ENCODE data around the gene SEPTIN7. TPM values are rescaled to one million over a fixed set of nuclear protein-coding genes. Genes with fewer than 3 reads are reported as not detected.

SEPTIN7 gene
- total RNA-seq, 2 experiments from 2014 or later: 158 to 178 TPM

DNA sequence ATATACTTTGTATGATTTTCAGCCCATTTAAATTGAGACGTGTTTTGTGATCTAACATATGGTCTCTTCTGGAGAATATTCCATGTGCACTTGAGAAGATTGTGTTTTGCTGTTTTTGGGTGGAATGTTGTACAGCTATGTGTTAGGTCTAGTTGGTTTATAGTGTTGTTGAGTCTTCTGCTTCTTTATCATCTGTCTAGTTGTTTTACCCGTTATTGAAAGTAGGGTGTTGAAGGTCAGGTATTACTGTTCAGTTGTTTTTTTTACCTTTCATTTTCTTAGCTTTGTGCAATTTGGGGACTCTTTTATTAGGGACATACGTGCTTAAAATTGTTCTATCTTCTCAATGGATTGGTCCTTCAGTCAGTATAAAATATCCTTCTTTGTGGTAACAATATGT, 18.5 kb downstream of the SEPTIN7 start:
- Mint-ChIP-seq H3K4me3 (no peak overlapping the region), H3K36me3 (ENCODE audit: low read depth) (peaks cover 34% of the 10 kb centered on the region), H3K4me1 (ENCODE audit: low read depth) (peaks cover 65% of the 10 kb centered on the region), H3K9me3 (peaks cover 16% of the 10 kb centered on the region), H3K27ac (no peak overlapping the region), H3K27me3 (ENCODE audit: low read depth) (no peaks in the 10 kb centered on the region)
- CTCF ChIA-PET: interaction anchor here (2.7 kb wide), 1 partner anchor 16 kb away, joined by 15 read pairs; no protein-coding TSS in a partner anchor
- no peak for DNase-seq
- intact Hi-C loops (cut with micrococcal nuclease): no loop called here

DNA sequence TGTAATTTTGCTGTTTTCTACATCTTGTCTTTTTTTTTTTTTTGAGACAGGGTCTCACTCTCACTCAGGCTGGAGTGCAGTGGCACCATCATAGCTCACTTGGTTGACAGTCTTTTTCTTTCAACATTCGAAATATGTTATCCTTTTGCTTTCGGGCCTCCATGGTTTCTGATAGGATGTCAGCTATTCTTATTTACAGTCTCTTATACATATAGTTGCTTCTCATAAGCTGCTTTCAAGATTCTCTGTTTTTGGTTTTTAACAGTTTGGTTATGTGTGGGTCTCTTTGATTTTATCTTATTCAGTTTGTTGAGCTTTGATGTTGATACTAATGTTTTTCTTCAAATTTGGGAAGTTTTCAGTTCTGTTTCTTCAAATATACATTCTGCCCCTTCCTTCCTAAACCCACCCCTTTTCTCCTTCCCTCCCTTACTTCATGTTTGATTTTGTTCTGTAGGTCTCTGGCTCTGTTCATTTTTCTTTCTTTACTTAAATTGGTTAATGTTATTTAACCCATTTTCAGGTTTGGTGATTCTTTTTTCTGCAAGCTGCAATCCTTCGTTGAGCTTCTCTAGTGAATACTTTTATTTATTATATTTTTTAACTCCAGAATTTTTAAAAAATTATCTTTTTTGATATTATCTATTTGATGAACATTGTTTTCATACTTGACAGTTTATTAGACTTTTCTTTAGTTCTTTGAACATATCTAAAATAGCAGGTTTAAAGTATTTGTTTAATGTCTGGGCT, 19.3 kb downstream of the SEPTIN7 start:
- no peak overlapping the region for H3K27ac Mint-ChIP-seq
- CTCF ChIA-PET: interaction anchor here (0.7 to 2.7 kb wide), 2 partner anchors 17 to 111 kb away, joined by 4 to 15 read pairs; no protein-coding TSS in a partner anchor

DNA sequence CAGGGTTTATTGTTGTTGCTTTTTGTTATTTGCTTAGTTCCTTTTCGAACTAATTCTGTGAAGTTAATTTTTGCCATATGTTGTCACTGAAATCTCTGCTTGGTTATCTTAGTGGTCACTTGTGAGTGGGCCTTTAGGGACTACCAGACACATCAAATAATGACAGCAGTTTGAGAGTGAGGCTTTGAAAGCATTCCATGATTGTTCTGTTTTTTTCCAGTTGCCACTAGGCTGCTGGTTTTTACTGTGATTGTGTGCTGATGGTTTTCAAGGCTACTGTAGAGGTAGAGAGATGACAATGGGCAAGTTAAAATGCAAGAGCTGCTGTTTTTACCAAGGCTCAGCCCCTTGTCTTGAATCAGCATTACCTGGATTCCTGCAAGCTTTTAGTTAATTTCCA, 20.0 kb downstream of the SEPTIN7 start:
- CTCF ChIA-PET: interaction anchor here (2.7 kb wide), 1 partner anchor 18 kb away, joined by 15 read pairs; no protein-coding TSS in a partner anchor
- Mint-ChIP-seq H3K27me3 (ENCODE audit: low read depth) (no peaks in the 10 kb centered on the region), H3K4me1 (ENCODE audit: low read depth) (peaks cover 57% of the 10 kb centered on the region), H3K27ac (no peak overlapping the region), H3K36me3 (ENCODE audit: low read depth) (peaks cover 24% of the 10 kb centered on the region), H3K4me3 (no peak overlapping the region), H3K9me3 (peaks cover 14% of the 10 kb centered on the region)
- DNase-seq: no peak
- intact Hi-C loops (cut with micrococcal nuclease): no loop called here

More for the DNA sequence above, 19.3 kb downstream of the SEPTIN7 start:
- Mint-ChIP-seq H3K4me1 (ENCODE audit: low read depth) (peaks cover 62% of the 10 kb centered on the region), H3K4me3 (no peak overlapping the region), H3K9me3 (peaks cover 14% of the 10 kb centered on the region), H3K27me3 (ENCODE audit: low read depth) (no peaks in the 10 kb centered on the region), H3K36me3 (ENCODE audit: low read depth) (peaks cover 29% of the 10 kb centered on the region)
- no peak for DNase-seq
- intact Hi-C loops (cut with micrococcal nuclease): no loop called here

DNA sequence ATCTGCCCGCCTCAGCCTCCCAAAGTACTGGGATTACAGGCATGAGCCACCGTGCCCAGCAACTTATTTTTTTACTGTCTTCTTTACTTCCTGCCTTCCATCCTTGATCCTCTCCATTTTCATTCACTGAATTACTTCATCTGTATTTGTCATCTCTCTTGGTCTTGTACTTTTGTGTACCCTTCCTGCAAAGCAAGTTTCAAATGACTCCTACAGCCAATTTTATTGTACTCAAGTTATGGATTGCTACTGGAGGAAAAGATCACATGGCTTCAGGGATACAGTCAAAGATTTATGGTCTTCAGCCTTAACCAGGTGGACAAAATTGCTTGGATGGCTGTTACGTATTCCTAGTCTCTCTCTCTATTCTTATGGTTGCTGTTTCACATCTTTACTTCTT, 22.6 kb downstream of the SEPTIN7 start:
- no peak overlapping the region for H3K4me3 Mint-ChIP-seq
- intact Hi-C loops (cut with micrococcal nuclease): no loop called here
- H3K27me3 Mint-ChIP-seq (ENCODE audit: low read depth): no peaks in the 10 kb centered on the region
- peaks cover 14% of the 10 kb centered on the region for H3K9me3 Mint-ChIP-seq
- no peak for DNase-seq
- H3K36me3 Mint-ChIP-seq (ENCODE audit: low read depth): peaks cover 17% of the 10 kb centered on the region
- H3K27ac Mint-ChIP-seq: no peak overlapping the region
- CTCF ChIA-PET: no interaction called here
- peaks cover 42% of the 10 kb centered on the region for H3K4me1 Mint-ChIP-seq (ENCODE audit: low read depth)

DNA sequence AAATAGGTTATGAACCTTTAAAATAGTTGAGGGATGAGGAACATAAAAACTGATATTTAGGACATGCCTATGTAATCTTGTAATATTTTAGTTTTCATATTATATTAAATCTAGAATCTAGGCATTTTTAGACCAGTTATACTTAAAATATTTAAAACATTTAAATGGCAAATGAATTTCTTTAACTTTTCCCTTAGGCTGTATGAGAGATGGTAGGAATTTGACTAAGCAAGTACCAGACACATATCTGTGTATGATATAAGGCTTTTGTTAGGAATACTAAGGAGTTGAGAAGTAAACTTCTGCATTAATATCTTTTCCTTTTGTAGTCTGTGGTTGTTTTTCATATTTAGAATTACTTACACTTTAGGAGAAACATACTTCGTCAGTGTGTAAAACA, 25.1 kb downstream of the SEPTIN7 start:
- H3K4me3 Mint-ChIP-seq: no peak overlapping the region
- DNase-seq: no peak
- H3K4me1 Mint-ChIP-seq (ENCODE audit: low read depth): peaks cover 39% of the 10 kb centered on the region
- H3K36me3 Mint-ChIP-seq (ENCODE audit: low read depth): peaks cover 8% of the 10 kb centered on the region
- intact Hi-C loops (cut with micrococcal nuclease): loop anchor here (2.0 kb wide), 1 partner anchor 15 kb away; no protein-coding TSS in a partner anchor
- H3K27ac Mint-ChIP-seq: no peak overlapping the region
- no peaks in the 10 kb centered on the region for H3K9me3 Mint-ChIP-seq
- H3K27me3 Mint-ChIP-seq (ENCODE audit: low read depth): no peaks in the 10 kb centered on the region
- CTCF ChIA-PET: no interaction called here

DNA sequence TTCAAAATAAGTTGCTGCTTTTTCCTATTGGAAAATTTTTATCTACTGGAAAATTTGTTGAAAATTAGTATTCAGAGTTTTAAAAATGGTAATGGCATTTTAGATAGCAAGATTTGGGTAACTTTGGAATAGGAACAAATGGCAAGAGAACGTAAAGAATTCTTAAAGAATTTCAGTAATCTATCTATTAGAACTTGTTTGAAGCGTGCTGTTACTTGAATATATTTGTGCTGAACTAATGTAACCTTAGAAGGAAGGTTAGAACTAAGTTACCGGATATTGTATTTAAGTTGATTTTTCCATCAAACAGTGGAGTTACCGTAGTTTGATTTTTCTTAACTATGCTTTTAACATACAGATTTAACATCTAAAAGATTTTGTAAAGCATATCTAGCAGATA, 25.9 kb downstream of the SEPTIN7 start:
- no peaks in the 10 kb centered on the region for H3K9me3 Mint-ChIP-seq
- H3K4me3 Mint-ChIP-seq: no peak overlapping the region
- CTCF ChIA-PET: no interaction called here
- intact Hi-C loops (cut with micrococcal nuclease): no loop called here
- peaks cover 9% of the 10 kb centered on the region for H3K36me3 Mint-ChIP-seq (ENCODE audit: low read depth)
- no peak overlapping the region for H3K27ac Mint-ChIP-seq
- H3K27me3 Mint-ChIP-seq (ENCODE audit: low read depth): no peaks in the 10 kb centered on the region
- H3K4me1 Mint-ChIP-seq (ENCODE audit: low read depth): peaks cover 38% of the 10 kb centered on the region
- no peak for DNase-seq

DNA sequence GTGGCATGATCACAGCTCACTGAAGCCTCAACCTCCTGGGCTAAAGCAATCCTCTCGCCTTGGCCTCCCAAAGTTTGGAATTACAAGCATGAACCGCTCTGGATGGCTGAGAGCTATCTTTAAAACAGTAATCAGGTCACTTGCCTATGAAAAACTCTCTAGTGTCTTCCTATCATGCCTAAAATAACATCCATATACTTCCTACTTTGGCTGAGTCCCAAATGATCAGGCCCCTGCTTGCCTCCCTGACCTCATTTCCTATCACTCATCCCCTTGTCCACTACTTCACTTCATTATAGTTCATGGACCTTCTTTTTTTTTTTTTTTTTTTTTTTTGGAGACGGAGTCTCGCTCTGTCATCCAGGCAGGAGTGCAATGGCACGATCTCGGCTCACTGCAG, 28.0 kb downstream of the SEPTIN7 start:
- H3K27me3 Mint-ChIP-seq (ENCODE audit: low read depth): no peaks in the 10 kb centered on the region
- H3K9me3 Mint-ChIP-seq: no peaks in the 10 kb centered on the region
- CTCF ChIA-PET: no interaction called here
- peaks cover 42% of the 10 kb centered on the region for H3K4me1 Mint-ChIP-seq (ENCODE audit: low read depth)
- intact Hi-C loops (cut with micrococcal nuclease): no loop called here
- no peak for DNase-seq
- H3K27ac Mint-ChIP-seq: no peak overlapping the region
- H3K36me3 Mint-ChIP-seq (ENCODE audit: low read depth): peaks cover 18% of the 10 kb centered on the region
- H3K4me3 Mint-ChIP-seq: no peak overlapping the region

DNA sequence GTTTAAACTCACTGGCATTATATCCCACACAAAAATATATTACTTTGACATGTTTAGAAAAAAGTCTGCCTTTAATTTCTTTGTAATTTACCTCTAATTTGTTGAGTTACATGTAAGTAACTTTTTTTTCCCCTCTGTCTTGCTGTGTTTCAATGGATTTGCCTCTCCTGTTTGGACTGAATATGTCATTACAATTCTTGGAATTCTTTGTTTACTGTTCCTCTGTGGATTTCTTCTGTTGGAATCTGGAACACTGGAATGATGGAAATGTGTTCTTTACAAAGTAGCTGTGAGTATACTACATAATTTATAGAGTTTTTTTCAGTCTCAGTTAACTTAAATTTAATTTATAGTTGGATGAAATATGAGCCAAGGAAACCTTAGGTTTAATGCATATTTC, 30.4 kb downstream of the SEPTIN7 start:
- H3K36me3 Mint-ChIP-seq (ENCODE audit: low read depth): peaks cover 22% of the 10 kb centered on the region
- peaks cover 46% of the 10 kb centered on the region for H3K4me1 Mint-ChIP-seq (ENCODE audit: low read depth)
- H3K9me3 Mint-ChIP-seq: no peaks in the 10 kb centered on the region
- H3K27me3 Mint-ChIP-seq (ENCODE audit: low read depth): no peaks in the 10 kb centered on the region
- intact Hi-C loops (cut with micrococcal nuclease): no loop called here
- H3K27ac Mint-ChIP-seq: no peak overlapping the region
- H3K4me3 Mint-ChIP-seq: no peak overlapping the region
- DNase-seq: no peak
- CTCF ChIA-PET: no interaction called here

DNA sequence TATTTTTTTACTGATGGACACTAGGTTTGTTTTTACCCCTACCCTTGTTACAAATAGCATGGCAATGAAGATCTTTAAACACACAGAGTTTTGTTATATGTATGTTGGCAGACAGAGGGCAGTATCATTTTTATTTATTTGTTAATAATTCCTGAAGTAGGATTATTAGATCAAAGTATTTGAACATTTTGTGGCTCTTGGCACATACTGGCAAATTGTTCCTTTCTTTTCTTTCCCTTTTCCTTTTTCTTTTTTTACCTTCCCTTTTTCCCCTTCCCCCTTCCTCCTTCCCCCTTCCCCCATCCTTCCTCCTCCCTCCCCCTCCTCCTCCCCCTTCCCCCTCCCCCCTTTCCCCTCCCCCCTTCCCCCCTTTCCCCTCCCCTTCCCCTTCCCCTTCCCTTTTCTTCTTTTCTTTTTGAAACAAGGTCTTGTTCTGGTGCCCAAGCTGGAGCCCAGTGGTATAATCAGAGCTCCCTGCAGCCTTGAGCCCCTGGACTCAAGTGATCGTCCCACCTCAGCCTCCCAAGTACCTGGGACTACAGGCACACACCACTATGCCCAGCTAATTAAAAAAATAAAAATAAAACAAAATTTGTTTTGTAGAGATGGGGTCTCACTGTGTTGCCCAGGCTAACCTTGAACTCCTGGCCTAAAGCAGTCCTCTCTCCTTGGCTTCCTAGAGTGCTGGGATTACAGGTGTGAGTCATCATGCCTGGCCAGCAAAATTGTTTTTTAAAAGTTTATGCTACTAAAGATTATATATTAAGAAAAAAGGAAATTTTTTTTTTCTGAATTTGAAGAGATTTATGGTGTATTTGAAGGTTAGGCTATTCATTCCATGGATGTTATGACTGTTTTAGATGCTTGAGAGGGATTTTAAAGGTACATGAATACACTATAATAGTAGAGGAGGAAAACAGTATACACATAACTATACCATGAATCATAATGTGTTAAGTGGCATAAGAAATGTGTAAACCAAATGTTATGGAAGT, 39.3 kb downstream of the SEPTIN7 start:
- Mint-ChIP-seq H3K27me3 (ENCODE audit: low read depth) (no peaks in the 10 kb centered on the region), H3K4me1 (ENCODE audit: low read depth) (peaks cover 39% of the 10 kb centered on the region), H3K4me3 (no peak overlapping the region), H3K27ac (no peak overlapping the region), H3K9me3 (no peaks in the 10 kb centered on the region), H3K36me3 (ENCODE audit: low read depth) (peaks cover 9% of the 10 kb centered on the region)
- CTCF ChIA-PET: no interaction called here
- intact Hi-C loops (cut with micrococcal nuclease): loop anchor here (2.0 to 5.0 kb wide), 2 partner anchors 15 to 38 kb away; partner anchors contain the start of gene SEPTIN7
- DNase-seq: no peak

DNA sequence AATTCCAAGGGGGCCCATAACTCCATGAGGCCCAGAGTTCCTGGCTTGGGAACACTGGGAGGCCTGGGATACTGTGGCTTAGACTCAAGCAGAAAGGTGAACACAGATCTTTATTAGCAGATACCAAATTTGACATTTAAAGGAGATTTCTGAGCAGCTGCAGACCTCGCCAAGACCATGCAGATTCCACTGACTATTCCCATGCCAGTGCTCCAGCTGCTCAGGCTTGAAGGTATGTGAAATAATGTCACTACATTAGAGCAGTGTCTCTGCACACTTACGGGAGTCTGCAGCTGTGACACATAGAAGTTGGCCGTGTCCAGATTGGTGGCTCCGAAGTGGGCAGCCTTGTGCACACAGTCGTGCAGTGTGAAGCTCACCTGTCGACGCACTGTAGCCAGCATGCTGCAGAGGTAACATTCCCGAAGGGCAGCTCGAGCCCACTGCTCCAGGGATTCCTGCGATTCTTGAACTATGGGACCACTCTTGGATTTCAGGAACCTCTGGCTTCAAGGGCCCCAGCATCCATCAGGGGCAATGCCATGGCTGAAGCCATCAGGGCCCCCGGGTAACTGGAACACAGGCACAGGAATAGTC, 46.1 kb downstream of the SEPTIN7 start:
- Mint-ChIP-seq H3K4me3 (no peak overlapping the region), H3K36me3 (ENCODE audit: low read depth) (peaks cover 3% of the 10 kb centered on the region), H3K9me3 (no peaks in the 10 kb centered on the region), H3K27ac (no peak overlapping the region), H3K4me1 (ENCODE audit: low read depth) (peaks cover 47% of the 10 kb centered on the region), H3K27me3 (ENCODE audit: low read depth) (no peaks in the 10 kb centered on the region)
- DNase-seq: no peak
- intact Hi-C loops (cut with micrococcal nuclease): no loop called here
- CTCF ChIA-PET: no interaction called here

DNA sequence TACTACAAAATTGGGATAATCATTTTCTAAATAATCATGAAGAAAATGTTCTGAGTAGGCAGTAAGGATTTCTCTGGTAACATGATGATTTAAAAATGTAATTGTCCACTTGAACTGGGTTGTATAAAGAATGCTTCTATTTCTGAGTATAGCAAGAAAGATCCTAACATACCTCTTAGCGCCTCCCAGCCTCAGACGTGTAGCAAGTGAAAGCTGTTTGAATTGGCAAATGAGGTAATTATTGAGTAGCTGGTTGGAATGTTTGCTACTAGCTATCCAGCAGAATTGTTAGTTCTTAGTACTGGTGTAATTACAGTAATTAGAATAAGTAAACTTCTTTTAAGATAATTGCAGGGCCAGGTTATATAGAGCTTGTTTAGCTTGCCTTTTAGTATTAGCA, 47.9 kb downstream of the SEPTIN7 start:
- CTCF ChIA-PET: interaction anchor here (0.6 to 1.7 kb wide), 3 partner anchors 10 to 49 kb away, joined by 3 to 6 read pairs (median 3); no protein-coding TSS in a partner anchor
- no peaks in the 10 kb centered on the region for H3K27me3 Mint-ChIP-seq (ENCODE audit: low read depth)
- no peaks in the 10 kb centered on the region for H3K9me3 Mint-ChIP-seq
- no peak overlapping the region for H3K27ac Mint-ChIP-seq
- peaks cover 15% of the 10 kb centered on the region for H3K36me3 Mint-ChIP-seq (ENCODE audit: low read depth)
- intact Hi-C loops (cut with micrococcal nuclease): no loop called here
- no peak for DNase-seq
- H3K4me1 Mint-ChIP-seq (ENCODE audit: low read depth): peaks cover 56% of the 10 kb centered on the region
- no peak overlapping the region for H3K4me3 Mint-ChIP-seq

Measured in activated naive CD4-positive, alpha-beta T cell treated with anti-CD3 and anti-CD28 coated beads for 36 hours (primary cell).